NCI-H82 (cell line): ENCODE measurements around the gene RPA1.
"Not testable (repeated sequence)": the region's sequence is repeated elsewhere in the genome, so short reads cannot be mapped to it uniquely, and the experiment has no call there.

Experiments
- DNase-seq: peaks from one replicate; lab custom pipeline; 2025; lab: John Stamatoyannopoulos, UW

The RPA1 gene

DNA sequence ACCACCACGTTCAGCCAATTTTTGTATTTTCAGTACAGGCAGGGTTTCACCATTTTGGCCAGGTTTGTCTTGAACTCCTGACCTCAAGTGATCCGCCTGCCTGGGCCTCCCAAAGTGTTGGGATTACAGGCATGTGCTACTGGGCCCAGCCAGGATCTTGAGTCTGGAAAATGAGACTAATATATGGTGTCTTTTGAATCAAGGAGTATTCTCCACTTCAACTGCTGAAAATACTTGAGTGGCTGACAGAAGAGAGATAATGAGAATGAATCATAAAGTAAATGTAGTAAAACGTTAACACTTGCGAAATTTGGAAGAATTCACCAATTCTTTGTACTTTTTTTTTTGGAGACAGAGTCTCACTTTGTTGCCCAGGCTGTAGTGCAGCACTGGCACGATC, 16.7 kb upstream of the RPA1 start:
- DNase-seq = no peak

DNA sequence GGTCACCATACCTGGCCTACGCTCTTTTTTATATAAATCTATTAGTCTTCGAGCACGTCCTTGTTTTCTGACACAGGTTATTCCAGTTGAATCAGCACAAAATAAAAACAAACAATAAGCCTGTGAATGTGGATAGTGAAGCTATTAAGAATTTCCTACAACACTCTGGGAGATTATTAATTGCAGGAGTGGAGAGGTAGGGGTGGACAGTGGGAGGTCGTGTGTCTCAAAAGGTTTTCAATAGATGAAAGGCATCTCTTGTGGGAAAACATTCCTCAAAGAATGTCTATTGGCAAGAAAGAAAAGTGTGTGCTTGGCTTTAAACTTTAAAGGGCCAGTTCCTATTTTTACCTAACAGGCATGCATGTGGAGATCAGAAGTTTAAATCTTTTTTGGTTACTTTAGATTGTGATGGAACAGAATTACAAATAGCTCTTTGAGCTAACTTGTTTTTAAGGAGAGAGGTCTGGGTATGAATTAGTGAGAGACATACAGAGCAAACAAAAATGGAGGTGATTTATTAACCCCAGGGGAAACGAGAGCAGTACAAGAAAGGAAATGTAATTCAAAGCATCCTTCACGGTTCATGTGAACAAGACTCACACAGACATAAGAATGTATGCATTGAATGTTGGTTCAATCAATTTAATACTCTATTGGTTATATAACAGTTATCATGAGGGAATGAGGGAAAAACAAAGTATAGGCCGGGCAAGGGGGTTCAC, 9.1 kb upstream of the RPA1 start:
- no peak for DNase-seq

DNA sequence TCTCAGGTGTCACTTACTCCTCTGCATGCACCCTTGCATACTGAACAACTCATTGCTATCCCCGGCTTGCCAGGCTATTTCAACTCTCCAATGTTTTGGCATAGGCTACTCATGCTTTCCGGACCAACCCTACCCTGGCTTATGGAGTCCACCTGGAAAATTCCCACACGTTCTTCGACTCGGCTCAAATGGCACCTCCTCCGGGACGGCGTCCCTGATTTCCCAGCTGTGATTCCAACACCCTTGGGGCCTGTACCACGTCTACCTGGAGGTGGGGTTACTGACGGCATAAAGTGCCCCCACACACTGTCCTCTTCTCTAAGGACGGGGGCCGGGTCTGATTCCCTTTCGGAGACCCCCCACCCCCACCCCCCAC, 601 bp upstream of the RPA1 start:
- peak; percentile 62 for DNase-seq

DNA sequence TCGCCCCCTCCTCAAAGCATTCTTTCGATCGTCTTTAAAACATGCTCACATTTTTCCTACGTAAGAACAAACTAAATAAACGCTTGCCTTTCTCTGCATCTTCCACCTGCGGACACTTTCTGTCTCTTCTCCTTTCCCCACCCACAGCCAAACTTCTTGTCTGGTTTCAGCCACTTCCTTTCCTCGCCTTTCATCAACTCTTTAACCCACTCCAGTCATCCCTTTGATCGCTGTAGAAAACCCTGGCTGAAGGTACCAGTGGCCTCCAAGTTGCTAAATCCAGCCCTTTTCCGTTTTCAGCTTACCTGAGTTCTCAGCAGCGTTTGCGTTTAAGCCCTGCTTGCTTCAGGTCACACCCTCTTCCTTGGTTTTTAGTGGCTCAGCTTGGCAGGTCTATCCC, 483 bp downstream of the RPA1 start:
- DNase-seq = peak; percentile 50

DNA sequence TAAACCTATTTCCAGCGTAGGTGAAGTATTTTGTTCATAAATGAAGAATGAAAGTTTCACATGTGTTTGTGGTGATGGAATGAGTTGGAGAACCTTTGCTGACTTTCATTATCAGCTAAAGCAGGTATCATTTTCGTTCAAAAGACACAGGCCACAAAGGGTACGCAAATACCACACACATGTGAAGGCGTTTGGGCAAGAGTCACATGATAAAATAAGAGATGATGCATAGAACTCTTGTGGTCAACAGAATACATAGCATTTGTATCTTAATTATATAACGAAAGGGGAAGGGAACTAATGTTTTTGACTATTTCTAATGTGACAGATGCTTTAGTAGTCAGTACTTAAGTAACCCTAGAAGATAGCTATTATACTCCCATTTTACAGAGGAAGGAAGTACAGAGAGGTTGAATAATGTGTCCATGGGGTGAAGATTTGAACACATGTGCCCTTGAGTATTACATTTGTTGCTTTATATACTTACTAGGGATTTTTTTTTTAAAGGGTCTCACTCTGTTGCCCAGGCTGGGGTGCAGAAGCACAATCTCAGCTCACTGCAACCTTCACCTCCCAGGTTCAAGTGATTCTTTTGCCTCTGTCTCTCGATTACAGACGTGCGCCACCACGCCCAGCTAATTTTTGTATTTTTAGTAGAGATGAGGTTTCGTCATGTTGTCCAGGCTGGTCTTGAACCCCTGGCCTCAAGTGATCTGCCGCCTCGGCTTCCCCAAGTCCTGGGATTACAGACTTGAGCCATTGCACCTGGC, 4.8 kb downstream of the RPA1 start:
- no peak for DNase-seq

DNA sequence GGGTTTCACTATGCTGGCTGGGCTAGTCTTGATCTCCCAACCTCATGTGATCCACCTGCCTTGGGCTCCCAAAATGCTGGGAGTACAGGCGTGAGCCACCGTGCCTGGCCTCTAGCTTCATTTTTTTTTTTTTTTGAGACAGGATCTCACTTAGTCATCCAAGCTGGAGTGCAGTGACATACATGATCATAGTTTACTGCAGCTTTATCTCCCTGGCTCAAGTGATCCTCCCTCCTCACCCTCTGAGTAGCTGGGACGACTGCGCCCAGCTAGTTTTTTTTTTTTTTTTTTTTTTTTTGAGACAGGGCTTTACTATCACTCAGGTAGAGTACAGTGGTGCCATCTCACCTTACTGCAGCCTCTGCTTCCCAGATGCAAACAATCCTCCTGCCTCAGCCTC, 9.7 kb downstream of the RPA1 start:
- no peak for DNase-seq

DNA sequence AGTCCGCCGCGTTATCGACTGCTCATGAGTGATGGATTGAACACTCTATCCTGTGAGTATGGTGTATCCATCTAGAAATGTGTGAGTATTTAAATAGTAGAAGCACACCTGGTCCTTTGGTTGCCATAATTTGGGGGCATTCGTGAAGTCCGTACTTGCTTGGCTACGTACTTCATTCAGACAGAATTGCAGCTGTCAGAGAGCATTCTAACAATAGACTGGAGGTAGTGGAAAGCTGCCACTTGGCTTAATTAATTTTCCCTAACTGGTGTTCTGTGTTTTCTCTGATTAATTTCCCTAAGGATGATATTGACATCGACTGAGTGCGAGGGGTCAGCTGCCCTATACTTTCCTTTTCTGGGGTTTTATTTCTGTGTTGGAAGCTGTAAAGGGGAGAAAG, 14.1 kb downstream of the RPA1 start:
- no peak for DNase-seq

DNA sequence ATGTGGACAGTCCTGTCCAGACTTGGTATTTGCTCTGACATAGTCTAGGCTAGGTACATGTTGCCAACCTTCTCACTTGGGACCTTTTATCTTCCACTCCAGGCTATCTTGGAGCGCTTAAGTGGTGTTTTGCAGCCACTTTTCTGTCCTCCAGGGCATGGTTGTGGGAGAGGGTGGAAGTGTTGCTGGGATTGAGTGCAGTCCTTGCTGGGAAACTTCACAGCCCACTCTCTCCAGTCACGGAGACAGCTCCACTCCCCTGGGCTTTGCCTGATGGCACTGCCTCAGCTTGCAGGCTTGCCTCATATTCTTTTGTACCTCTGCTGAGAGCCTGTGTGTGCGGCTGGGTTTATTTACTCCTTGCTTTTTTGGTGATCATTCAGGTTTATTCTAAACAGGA, 17.4 kb downstream of the RPA1 start:
- no peak for DNase-seq

DNA sequence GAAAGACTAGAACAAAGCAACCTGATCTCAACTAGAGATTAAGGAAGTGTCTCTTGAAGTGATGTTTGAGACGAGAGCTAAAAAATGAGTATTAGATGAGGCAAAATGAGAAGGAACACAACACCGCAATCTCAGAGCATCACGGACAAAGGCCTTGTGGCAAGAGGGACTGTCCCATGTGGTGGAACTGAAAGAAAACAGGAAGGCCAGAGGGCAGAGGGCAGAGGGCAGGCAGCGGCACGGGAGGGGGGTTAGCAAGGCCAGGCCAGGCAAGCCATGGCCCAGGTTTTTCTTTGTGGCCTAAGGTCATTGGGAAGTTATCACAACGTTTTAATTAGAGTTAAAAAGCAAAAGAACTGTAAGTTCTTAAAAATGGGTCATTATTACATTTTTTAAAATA, 22.5 kb downstream of the RPA1 start:
- DNase-seq = no peak

DNA sequence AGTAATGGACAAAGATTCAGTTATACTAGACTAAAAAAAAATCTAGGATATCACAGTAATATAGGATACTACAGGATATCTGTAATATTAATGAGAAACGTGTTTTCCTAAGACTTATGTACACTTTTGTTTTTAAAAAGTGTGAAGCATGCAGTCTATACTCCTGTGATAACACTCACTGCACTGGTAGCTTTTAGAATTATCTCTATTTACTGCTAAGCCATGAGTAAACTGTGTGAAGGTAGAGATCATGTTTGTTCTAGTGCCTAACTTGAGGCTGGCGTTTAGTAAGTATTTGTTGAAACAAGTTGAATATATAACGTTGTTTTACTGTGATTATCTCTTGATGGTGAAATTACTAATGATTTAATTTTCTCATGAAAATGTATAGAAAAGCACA, 23.9 kb downstream of the RPA1 start:
- no peak for DNase-seq

DNA sequence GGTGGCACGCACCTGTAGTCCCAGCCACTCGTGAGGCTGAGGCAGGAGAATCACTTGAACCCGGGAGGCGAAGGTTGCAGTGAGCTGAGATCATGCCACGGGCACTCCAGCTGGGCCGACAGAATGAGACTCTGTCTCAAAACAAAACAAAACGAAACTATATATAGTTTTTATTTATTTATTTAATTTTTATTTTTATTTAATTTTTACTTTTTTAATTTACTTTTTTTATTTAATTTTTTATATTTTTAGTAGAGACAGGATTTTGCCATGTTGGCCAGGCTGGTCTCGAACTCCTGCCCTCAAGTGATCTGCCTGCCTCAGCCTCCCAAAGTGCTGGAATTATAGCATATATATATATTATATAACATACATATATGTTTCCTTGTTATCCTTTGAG, 26.7 kb downstream of the RPA1 start:
- DNase-seq = not testable (repeated sequence)

DNA sequence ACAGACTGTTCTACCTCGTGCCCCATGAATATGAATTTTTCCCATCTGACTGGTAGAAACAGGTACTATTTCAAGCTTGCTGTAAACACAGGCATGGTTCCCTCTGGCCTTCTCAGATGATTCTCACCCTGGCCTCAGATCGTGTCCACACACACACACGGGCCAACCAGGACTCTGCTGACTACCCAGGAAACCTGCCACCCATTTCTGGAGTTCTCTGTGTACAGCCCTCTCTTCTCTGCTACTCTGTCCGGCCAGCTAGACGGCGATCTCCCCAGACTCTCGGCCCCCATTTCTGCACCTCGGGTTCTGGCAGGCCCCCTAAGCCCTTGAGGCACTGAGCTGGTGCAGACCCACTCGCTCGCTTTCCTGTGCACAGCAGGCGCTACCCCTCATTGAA, 31.2 kb downstream of the RPA1 start:
- no peak for DNase-seq

DNA sequence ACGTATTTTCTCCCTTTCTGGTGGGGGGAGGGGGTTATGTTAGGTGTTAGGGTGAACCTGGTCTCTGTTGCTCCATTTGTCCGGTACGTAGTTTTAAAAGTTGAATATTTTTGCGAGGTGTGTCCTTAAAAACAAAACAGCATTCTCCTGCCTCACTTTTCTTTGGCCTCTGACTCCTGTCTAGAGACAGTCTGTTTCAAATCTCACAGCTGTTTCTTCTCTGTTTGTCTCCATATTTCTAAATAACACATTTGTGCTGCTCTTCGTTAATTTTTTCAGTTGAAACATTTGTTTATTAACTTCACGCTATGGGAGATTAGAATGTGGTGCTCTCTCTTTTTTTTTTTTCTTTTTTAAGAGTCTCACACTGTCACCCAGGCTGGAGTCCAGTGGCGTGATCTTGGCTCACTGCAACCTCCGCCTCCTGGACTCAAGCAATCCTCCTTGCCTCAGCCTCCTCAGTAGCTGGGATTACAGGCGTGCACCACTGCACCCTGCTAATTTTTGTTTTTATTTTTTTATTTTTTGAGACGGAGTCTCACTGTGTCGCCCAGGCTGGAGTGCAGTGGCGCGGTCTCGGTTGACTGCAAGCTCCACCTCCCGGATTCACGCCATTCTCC, 31.7 kb downstream of the RPA1 start:
- no peak for DNase-seq

DNA sequence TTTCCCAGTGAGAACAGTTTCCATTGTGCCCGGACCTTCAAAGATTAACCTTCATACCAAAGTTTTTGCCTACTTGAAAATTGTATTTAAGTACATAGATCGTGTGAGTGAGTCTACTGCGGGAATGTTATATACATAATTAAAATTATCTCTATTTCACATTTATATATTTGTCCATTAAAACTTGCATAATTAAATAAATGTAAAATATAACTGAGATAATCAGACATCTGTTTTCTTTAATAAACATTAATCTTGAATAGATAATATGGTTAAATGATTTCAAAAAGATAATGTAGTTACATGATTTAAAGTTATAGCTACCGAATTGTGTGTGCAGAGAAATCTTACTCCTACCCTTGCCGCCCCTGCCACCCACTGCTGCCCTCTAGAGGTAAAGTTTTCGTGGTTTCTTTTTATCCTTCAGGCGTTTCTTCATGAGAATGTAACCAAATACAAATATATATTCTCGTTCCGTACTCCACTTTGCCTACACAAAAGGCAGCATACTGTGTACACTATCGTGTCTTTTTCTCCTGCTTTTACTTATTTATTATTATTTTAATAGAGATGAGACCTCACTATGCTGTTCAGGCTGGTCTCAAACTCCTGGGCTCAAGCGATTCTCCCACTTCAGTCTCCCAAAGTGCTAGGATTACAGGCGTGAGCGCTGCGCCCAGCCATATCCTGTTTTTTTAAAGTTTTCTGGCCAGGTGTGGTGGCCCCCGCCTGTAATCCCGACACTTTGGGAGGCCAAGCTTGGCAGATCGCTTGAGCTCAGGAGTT, 35.6 kb downstream of the RPA1 start:
- DNase-seq = peak; percentile 76

DNA sequence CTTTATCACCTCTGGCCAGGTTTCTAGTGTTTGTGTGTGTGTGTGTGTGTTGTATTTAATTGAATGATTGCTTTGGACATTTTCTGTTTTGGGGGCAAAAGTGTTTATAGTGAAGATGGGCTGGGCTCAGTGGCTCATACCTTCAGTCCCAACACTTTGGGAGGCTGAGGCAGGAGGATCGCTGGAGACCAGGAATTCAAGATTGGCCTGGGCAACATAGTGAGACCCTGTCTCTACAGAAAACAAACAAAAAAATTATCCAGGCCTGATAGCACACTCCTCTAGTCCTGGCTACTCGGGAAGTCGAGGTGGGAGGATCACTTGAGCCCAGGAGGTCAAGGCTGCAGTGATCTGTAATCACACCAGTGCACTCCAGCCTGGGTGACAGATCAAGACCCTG, 37.5 kb downstream of the RPA1 start:
- DNase-seq = no peak

DNA sequence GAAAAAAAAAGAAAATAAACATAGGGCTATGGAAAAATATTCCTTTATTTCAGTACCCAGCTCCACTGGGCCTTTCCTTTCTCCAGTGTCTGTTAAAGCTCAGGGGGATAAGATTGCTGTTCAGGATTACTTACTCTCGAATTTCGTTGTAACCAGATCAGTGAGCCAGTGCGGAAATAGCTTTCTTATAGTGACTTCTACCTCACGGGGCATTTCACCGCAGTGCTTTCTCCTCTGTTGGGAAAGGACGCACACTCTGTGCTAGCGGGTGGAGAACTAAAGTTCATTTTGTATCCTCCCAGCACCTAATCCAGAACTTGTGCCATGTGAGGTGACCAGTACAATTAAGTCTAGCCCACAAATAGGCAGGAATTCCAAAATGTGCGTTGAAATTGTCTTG, 38.3 kb downstream of the RPA1 start:
- peak; percentile 53 for DNase-seq

DNA sequence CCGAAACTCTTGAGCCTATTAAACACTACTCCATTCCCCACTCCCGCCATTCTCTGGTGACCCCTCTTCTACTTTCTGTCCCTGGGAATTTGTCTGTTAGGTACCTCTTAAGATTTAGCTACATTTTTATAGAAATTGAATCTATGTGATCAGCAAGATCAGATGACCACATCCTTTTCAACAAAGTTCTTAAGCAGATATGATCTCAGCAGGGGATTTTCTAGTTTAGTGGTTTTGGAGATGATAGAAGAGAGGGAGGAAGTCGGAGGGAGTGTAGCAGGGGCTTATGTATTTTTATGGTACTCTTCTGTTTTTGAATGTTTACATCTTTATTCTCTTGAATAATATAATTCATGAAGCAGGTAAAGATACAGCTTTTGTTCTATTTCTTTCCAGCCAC, 40.8 kb downstream of the RPA1 start:
- DNase-seq = peak; percentile 16

DNA sequence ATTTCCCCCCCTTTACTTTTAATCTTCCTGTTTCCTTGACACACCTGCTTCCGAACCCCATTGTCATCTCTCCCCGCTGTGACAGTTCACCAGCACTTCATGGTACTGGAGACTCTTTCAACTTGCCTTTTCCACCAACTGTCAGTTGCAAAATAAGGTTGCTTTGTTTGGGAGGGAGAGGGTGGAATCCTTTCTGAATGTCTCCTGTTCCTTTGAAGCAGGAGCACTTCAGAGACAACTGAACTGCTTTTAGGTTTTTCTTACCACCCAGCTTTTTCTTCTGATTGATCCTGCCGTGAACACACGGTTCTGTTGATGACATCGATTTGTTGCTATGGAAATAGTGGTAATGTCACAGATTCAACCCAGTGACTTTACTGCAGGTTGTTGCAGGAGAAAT, 42.0 kb downstream of the RPA1 start:
- DNase-seq = no peak

DNA sequence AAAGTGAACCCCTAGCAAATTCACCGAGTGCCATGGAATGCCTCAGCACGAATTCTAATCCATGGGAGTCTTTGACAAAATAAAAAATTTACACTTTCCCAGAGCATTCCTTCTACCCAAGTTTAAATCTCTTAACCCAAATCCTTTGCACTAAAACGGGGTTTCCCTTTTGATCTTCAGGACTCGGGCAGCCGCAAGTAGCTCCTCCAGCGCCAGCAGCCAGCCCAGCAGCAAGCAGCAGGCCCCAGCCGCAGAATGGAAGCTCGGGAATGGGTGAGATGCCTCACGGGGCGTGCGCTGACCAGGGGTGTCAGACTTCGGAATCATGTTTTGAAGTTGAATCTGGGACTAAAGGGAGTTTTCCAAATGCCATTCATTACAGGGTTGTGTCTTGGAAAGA, 42.4 kb downstream of the RPA1 start:
- no peak for DNase-seq

DNA sequence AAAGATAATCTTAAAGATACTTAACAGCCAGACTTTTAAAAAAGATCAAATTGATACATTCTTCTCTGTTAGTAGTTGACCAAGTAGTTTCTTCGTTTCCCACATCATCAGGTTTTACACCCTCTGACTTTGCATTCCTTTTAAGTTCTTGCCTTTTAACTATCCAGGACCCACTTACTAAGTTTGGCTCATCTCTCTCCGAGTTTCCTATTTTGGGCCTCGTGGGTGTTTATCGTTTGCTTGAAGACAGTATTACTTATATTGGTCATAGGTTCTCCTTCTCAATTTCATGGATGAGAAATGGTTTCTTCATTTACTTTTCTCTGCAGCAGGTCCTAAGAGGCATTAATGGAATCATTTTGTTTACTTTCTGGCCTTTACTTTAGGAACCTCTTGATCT, 43.2 kb downstream of the RPA1 start:
- DNase-seq = no peak

DNA sequence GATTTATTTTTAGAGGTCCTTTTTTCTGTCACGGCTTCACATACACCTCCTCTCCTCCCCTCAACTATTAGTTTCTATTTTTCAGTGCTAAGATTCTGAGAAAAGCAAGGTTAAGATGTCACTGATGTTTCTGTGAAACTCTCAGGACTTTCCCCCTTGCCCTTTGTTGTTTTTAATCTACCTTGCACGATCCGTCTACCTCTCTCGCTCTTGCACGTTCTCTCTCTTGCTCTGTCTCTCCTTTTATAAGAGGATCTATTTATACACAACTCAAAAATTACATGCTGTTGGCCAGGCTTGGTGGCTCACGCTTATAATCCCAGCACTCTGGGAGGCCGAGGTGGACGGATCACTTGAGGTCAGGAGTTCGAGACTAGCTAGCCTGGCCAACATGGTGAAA, 43.6 kb downstream of the RPA1 start:
- DNase-seq = no peak

DNA sequence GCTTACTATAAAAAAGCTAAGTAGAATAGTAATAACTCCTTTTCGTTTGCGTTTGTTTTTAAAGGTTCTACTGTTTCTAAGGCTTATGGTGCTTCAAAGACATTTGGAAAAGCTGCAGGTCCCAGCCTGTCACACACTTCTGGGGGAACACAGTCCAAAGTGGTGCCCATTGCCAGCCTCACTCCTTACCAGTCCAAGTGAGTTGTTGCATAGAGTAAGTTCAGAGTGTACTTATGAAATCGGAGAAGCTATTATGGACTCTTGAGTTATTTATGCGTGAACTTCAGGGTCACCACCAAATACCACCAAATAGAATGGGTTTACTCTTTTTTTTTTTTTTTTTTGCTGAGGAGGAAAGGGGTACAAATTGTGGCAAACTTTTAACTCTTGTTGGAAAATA, 45.8 kb downstream of the RPA1 start:
- DNase-seq = no peak
